GM21529 (cell line): ENCODE results near the gene PCDH19.
"Not testable (repeated sequence)": the region's sequence is repeated elsewhere in the genome, so short reads cannot be mapped to it uniquely, and the experiment has no call there.

Experiments
- ATAC-seq: cut with Tn5 transposase; IDR thresholded peaks from one replicate; pipeline ENCODE4 v1.9.1; 2021; ENCODE audit not compliant: unreplicated experiment

PCDH19 gene

GRCh38 chrX:100409610-100410590, at the start of gene PCDH19:
PCDH19 (minus strand) TSS chrX:100410273; CDS start chrX:100408597, 1,676 bp downstream.
- no peak for ATAC-seq

GRCh38 chrX:100449696-100450608, 39.9 kb upstream of the PCDH19 start:
- no peak for ATAC-seq

- ATAC-seq = peak; percentile 74
These were observed 37.8 kb upstream of the PCDH19 start for GRCh38 chrX:100447655-100448397.

GRCh38 chrX:100445593-100445992, 35.5 kb upstream of the PCDH19 start:
- ATAC-seq = no peak

GRCh38 chrX:100441321-100441720, 31.2 kb upstream of the PCDH19 start:
- not testable (repeated sequence) for ATAC-seq

GRCh38 chrX:100440006-100440405, 29.9 kb upstream of the PCDH19 start:
- no peak for ATAC-seq

- no peak for ATAC-seq
These were observed 25.7 kb upstream of the PCDH19 start for GRCh38 chrX:100435726-100436125.

GRCh38 chrX:100424012-100424411, 13.9 kb upstream of the PCDH19 start:
- no peak for ATAC-seq

- ATAC-seq = no peak
These were observed 8.5 kb upstream of the PCDH19 start for GRCh38 chrX:100418556-100418955.

- ATAC-seq = no peak
These were observed 7.6 kb upstream of the PCDH19 start for GRCh38 chrX:100417681-100418080.

- peak; percentile 77 for ATAC-seq
These were observed 3.2 kb upstream of the PCDH19 start for GRCh38 chrX:100413229-100413628.

- ATAC-seq = no peak
These were observed 2.0 kb upstream of the PCDH19 start for GRCh38 chrX:100411802-100412715.

- ATAC-seq = no peak
These were observed 1.1 kb upstream of the PCDH19 start for GRCh38 chrX:100410901-100411801.

GRCh38 chrX:100408713-100409609, 1.1 kb downstream of the PCDH19 start:
- no peak for ATAC-seq

- ATAC-seq = no peak
These were observed 2.0 kb downstream of the PCDH19 start for GRCh38 chrX:100407784-100408712.

GRCh38 chrX:100407147-100407783, 2.8 kb downstream of the PCDH19 start:
- no peak for ATAC-seq
